Liver (tissue), 9 donors: Measurements from ENCODE around the gene NFIX. TPM values are rescaled to one million over a fixed set of nuclear protein-coding genes. Genes with fewer than 3 reads are reported as not detected.
A peak's percentile ranks its signal among the peaks of the same experiment; 100 is the strongest.

Experiments
- DNase-seq: peaks from one replicate; pipeline ENCODE4 v3.0.0-alpha.2; 2017; ENCODE audit warnings: low spot score
- H3K27ac ChIP-seq, 2 donors: one replicate each; pipeline ENCODE4 v1.7.0; 2013; ENCODE audit warnings: inconsistent platforms in 2 of 2, low read length in 2 of 2, control low read depth in 1 of 2, low read depth in 1 of 2, mild to moderate bottlenecking in 1 of 2
- H3K27me3 ChIP-seq, 4 donors: one replicate each; pipeline versions ENCODE4 v1.6.1 to v1.7.0; 2013; ENCODE audit warnings: low read length in 3 of 4, inconsistent platforms in 1 of 4, mild to moderate bottlenecking in 1 of 4, moderate library complexity in 1 of 4; ENCODE audit not compliant: control insufficient read depth in 4 of 4, insufficient read depth in 4 of 4
- H3K36me3 ChIP-seq, 4 donors: one replicate each; pipeline versions ENCODE4 v1.6.1 to v1.7.0; 2013; ENCODE audit warnings: low read length in 3 of 4, mild to moderate bottlenecking in 3 of 4, low read depth in 1 of 4, moderate library complexity in 1 of 4; ENCODE audit not compliant: control insufficient read depth in 4 of 4, insufficient read depth in 3 of 4
- H3K4me1 ChIP-seq, 4 donors: one replicate each; pipeline versions ENCODE4 v1.6.1 to v1.7.0; 2013; ENCODE audit warnings: low read length in 3 of 4, mild to moderate bottlenecking in 3 of 4, moderate library complexity in 1 of 4; ENCODE audit not compliant: control insufficient read depth in 4 of 4, insufficient read depth in 4 of 4
- H3K4me3 ChIP-seq, 3 donors: one replicate each; pipeline versions ENCODE4 v1.6.1 to v1.7.0; 2013; ENCODE audit warnings: low read length in 3 of 3, control low read depth in 1 of 3, low read depth in 1 of 3, mild to moderate bottlenecking in 1 of 3
- H3K9ac ChIP-seq, 2 donors: one replicate each; pipeline ENCODE4 v1.7.0; 2013; ENCODE audit warnings: low read length in 2 of 2, mild to moderate bottlenecking in 2 of 2, moderate library complexity in 2 of 2, control low read depth in 1 of 2, low read depth in 1 of 2
- H3K9me3 ChIP-seq, 4 donors: one replicate each; pipeline versions ENCODE4 v1.6.1 to v1.7.0; 2013; ENCODE audit warnings: low read length in 3 of 4; ENCODE audit not compliant: control insufficient read depth in 4 of 4
- EGR1 ChIP-seq, 2 donors: IDR thresholded peaks; 2 replicates each; pipeline ENCODE4 v1.6.1; 2016 to 2018; ENCODE audit warnings: antibody characterized with exemption in 2 of 2, low read depth in 2 of 2
- FOXA1 ChIP-seq: IDR thresholded peaks from 2 replicates; pipeline ENCODE4 v1.6.1; 2016; ENCODE audit warnings: antibody characterized with exemption
- FOXA2 ChIP-seq: IDR thresholded peaks from 2 replicates; pipeline ENCODE4 v1.6.1; 2016; ENCODE audit warnings: antibody characterized with exemption
- GABPA ChIP-seq, 2 donors: IDR thresholded peaks in 1 of 2; conservative IDR thresholded peaks in 1 of 2; 2 replicates each; pipeline ENCODE4 v1.6.1; 2016; ENCODE audit warnings: antibody characterized with exemption in 2 of 2, mild to moderate bottlenecking in 1 of 2, moderate library complexity in 1 of 2
- HNF4A ChIP-seq, 2 donors: conservative IDR thresholded peaks; 2 replicates each; pipeline ENCODE4 v1.6.1; 2016; ENCODE audit warnings: antibody characterized with exemption in 2 of 2, mild to moderate bottlenecking in 2 of 2
- HNF4G ChIP-seq: IDR thresholded peaks from 2 replicates; pipeline ENCODE4 v1.6.1; 2016; ENCODE audit warnings: antibody characterized with exemption
- JUND ChIP-seq, 2 donors: IDR thresholded peaks; 2 replicates each; pipeline ENCODE4 v1.6.1; 2016; ENCODE audit warnings: antibody characterized with exemption in 2 of 2
- MAX ChIP-seq: IDR thresholded peaks from 2 replicates; pipeline ENCODE4 v1.6.1; 2016; ENCODE audit warnings: antibody characterized with exemption
- NR2F2 ChIP-seq: IDR thresholded peaks from 2 replicates; pipeline ENCODE4 v1.6.1; 2016; ENCODE audit warnings: antibody characterized with exemption
- RAD21 ChIP-seq, 2 donors: IDR thresholded peaks; 2 replicates each; pipeline ENCODE4 v1.6.1; 2016; ENCODE audit warnings: antibody characterized with exemption in 2 of 2, mild to moderate bottlenecking in 2 of 2
- RXRA ChIP-seq, 2 donors: IDR thresholded peaks; 2 replicates each; pipeline ENCODE4 v1.6.1; 2017 to 2018; ENCODE audit warnings: antibody characterized with exemption in 2 of 2, mild to moderate bottlenecking in 1 of 2
- SP1 ChIP-seq: IDR thresholded peaks from 2 replicates; pipeline ENCODE4 v1.6.1; 2018; ENCODE audit warnings: antibody characterized with exemption, mild to moderate bottlenecking
- TAF1 ChIP-seq: conservative IDR thresholded peaks from 2 replicates; pipeline ENCODE4 v1.6.1; 2016; ENCODE audit warnings: antibody characterized with exemption, mild to moderate bottlenecking
- YY1 ChIP-seq: IDR thresholded peaks from 2 replicates; pipeline ENCODE4 v1.6.1; 2016; ENCODE audit warnings: antibody characterized with exemption, mild to moderate bottlenecking
- WGBS: extraction: QIAGEN DNeasy Blood & Tissue Kit; methylation state at CpG from one replicate; pipeline ENCODE4 v1.1.7; 2013; 5-methylcytosine and 5-hydroxymethylcytosine counted together
- polyA plus RNA-seq, 2 donors: library from polyadenylated mRNA; stranded (reverse) in 1 of 2; unstranded in 1 of 2; fragments of 200-250 nt in 1 of 2; fragments of >200 nt in 1 of 2; fragmentation: Nextera tagmentation in 1 of 2; extraction: Ambion mirVana in 1 of 2; gene quantifications; one replicate each; pipeline versions ENCODE4 v1.2.1 to v1.2.3, GENCODE V29; 2013 to 2015
- total RNA-seq, 2 donors: library from RNA; depleted of rRNA; stranded (reverse); fragments of >200 nt; gene quantifications; one replicate each; pipeline ENCODE4 v1.2.3, GENCODE V29; 2014
- TF ChIP-seq, protein P1 (sequence below): IDR thresholded peaks from 2 replicates; pipeline ENCODE4 v1.6.1; 2016; ENCODE audit warnings: antibody characterized with exemption
- TF ChIP-seq, protein P2 (sequence below): fragments of 150-350 bp; IDR thresholded peaks from 2 replicates; pipeline ENCODE4 v1.5.1; 2017; ENCODE audit warnings: improper control_type of control experiment, low read depth, low read length; ENCODE audit not compliant: missing input control
- TF ChIP-seq, protein P3 (sequence below): IDR thresholded peaks from 2 replicates; pipeline ENCODE4 v1.6.1; 2016; ENCODE audit warnings: antibody characterized with exemption
- TF ChIP-seq, protein P4 (sequence below): IDR thresholded peaks from 2 replicates; pipeline ENCODE4 v1.6.1; 2016; ENCODE audit warnings: antibody characterized with exemption, mild to moderate bottlenecking
- donor health status: healthy.
- donor health status: healthy.
- donor health status: healthy.
- donor health status: healthy.
- donor health status: healthy.

The NFIX gene
- total and polyA plus RNA-seq, 4 donors = 3.3 to 18.4 (median 12.6) TPM

DNA sequence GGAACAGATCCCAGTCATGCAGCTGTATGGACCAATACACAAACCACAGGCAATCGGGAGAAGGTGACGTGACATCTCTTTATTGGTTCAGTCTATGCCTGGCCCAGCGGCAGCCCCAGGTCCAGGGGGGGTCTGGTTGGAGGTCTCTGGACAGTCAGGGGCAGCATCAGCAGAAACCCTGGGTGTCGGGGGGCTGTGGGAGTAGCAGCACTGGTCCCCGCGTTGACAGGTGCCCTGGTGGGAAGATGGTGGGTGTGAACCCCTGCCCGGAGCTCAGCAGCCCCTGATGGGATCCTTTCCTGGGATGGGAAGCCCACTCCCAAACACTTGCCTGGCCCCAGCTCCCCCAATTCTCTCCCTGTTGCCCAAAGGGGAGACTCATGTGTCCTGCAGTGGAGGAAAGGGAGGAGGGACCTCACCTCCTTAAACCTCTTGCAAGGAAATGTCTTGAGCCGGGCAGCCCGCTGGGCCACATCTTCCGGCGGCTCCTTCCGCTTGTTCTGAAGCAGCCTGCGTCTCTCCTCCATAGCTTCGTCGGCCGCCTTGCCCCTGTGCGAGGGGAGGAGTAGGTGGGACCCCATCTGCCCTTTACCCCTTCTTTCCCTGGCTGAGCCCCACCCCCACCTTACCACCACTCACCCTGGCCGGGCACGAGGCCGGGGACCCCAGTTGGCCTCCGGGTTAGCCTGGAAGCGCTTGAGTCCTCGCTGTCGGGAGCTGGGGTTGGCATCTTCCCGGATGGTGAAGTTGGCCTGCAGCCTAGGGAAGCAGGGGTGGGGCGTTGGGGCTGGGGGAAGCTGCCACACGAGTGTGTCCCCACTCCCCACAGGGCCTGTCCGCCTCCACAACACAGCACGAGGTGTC lies 109.8 kb downstream of the NFIX start:
- H3K27ac ChIP-seq = peak overlapping the region; percentile 48 to 59

GRCh38 chr19:13109361-13110098 lies 114.3 kb downstream of the NFIX start:
- no peak for DNase-seq
- Histone ChIP-seq H3K36me3 (peaks cover 1 to 18% (median 3%) of the 10 kb centered on the region in 4 donors), H3K27me3 (no peaks in the 10 kb centered on the region), H3K4me1 (no peaks in the 10 kb centered on the region), H3K9me3 (no peaks in the 10 kb centered on the region), H3K4me3 (no peak overlapping the region), H3K9ac (no peak overlapping the region), H3K27ac (no peak overlapping the region)
- TF ChIP-seq, protein P1, sequence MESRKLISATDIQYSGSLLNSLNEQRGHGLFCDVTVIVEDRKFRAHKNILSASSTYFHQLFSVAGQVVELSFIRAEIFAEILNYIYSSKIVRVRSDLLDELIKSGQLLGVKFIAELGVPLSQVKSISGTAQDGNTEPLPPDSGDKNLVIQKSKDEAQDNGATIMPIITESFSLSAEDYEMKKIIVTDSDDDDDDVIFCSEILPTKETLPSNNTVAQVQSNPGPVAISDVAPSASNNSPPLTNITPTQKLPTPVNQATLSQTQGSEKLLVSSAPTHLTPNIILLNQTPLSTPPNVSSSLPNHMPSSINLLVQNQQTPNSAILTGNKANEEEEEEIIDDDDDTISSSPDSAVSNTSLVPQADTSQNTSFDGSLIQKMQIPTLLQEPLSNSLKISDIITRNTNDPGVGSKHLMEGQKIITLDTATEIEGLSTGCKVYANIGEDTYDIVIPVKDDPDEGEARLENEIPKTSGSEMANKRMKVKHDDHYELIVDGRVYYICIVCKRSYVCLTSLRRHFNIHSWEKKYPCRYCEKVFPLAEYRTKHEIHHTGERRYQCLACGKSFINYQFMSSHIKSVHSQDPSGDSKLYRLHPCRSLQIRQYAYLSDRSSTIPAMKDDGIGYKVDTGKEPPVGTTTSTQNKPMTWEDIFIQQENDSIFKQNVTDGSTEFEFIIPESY = no peak
- TF ChIP-seq MAX = no peak
- 97% methylated on average over 30 of the region's 30 CpGs for WGBS

More for the DNA sequence above, 109.8 kb downstream of the NFIX start:
- Histone ChIP-seq H3K36me3 (peaks cover 0 to 8% (median 2%) of the 10 kb centered on the region in 4 donors), H3K9me3 (no peaks in the 10 kb centered on the region), H3K9ac (no peak overlapping the region), H3K27me3 (no peaks in the 10 kb centered on the region), H3K4me3 (no peak overlapping the region), H3K4me1 (peaks cover 5 to 18% (median 7%) of the 10 kb centered on the region in 4 donors)
- TF ChIP-seq FOXA2 = no peak
- TF ChIP-seq, protein P2, sequence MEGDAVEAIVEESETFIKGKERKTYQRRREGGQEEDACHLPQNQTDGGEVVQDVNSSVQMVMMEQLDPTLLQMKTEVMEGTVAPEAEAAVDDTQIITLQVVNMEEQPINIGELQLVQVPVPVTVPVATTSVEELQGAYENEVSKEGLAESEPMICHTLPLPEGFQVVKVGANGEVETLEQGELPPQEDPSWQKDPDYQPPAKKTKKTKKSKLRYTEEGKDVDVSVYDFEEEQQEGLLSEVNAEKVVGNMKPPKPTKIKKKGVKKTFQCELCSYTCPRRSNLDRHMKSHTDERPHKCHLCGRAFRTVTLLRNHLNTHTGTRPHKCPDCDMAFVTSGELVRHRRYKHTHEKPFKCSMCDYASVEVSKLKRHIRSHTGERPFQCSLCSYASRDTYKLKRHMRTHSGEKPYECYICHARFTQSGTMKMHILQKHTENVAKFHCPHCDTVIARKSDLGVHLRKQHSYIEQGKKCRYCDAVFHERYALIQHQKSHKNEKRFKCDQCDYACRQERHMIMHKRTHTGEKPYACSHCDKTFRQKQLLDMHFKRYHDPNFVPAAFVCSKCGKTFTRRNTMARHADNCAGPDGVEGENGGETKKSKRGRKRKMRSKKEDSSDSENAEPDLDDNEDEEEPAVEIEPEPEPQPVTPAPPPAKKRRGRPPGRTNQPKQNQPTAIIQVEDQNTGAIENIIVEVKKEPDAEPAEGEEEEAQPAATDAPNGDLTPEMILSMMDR = no peak
- TF ChIP-seq HNF4A (conservative IDR thresholded peaks at IDR 0.05) = no peak
- TF ChIP-seq, protein P3, sequence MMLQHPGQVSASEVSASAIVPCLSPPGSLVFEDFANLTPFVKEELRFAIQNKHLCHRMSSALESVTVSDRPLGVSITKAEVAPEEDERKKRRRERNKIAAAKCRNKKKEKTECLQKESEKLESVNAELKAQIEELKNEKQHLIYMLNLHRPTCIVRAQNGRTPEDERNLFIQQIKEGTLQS = no peak
- TF ChIP-seq NR2F2 = no peak
- TF ChIP-seq YY1 = no peak
- TF ChIP-seq EGR1 (IDR thresholded peaks at IDR 0.05; ENCODE audit: low read depth in 2 of 2) = no peak
- TF ChIP-seq SP1 = no peak
- no peak for TF ChIP-seq MAX
- no peak for TF ChIP-seq GABPA (IDR thresholded peaks at IDR 0.05 in 1 of 2, conservative IDR thresholded peaks at IDR 0.05 in 1 of 2)
- TF ChIP-seq FOXA1 = no peak
- TF ChIP-seq JUND (IDR thresholded peaks at IDR 0.05) = no peak
- no peak for TF ChIP-seq RAD21 (IDR thresholded peaks at IDR 0.05)
- TF ChIP-seq, protein P4, sequence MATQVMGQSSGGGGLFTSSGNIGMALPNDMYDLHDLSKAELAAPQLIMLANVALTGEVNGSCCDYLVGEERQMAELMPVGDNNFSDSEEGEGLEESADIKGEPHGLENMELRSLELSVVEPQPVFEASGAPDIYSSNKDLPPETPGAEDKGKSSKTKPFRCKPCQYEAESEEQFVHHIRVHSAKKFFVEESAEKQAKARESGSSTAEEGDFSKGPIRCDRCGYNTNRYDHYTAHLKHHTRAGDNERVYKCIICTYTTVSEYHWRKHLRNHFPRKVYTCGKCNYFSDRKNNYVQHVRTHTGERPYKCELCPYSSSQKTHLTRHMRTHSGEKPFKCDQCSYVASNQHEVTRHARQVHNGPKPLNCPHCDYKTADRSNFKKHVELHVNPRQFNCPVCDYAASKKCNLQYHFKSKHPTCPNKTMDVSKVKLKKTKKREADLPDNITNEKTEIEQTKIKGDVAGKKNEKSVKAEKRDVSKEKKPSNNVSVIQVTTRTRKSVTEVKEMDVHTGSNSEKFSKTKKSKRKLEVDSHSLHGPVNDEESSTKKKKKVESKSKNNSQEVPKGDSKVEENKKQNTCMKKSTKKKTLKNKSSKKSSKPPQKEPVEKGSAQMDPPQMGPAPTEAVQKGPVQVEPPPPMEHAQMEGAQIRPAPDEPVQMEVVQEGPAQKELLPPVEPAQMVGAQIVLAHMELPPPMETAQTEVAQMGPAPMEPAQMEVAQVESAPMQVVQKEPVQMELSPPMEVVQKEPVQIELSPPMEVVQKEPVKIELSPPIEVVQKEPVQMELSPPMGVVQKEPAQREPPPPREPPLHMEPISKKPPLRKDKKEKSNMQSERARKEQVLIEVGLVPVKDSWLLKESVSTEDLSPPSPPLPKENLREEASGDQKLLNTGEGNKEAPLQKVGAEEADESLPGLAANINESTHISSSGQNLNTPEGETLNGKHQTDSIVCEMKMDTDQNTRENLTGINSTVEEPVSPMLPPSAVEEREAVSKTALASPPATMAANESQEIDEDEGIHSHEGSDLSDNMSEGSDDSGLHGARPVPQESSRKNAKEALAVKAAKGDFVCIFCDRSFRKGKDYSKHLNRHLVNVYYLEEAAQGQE = no peak
- no peak for TF ChIP-seq RXRA (IDR thresholded peaks at IDR 0.05)
- TF ChIP-seq TAF1 = no peak
- TF ChIP-seq HNF4G = no peak
- no peak for DNase-seq
- WGBS = 81% methylated on average over 29 of the region's 29 CpGs
